GM23338 (cell line): ENCODE data around the gene NFIB. TPM values are rescaled to one million over a fixed set of nuclear protein-coding genes. Genes with fewer than 3 reads are reported as not detected.

Experiments used
- ATAC-seq: fragments of 200-7000 bp; cut with Tn5 transposase; 3 replicates; pipeline ENCODE4 v1.9.1; 2020
- DNase-seq: peaks from one replicate; pipeline ENCODE4 v3.0.0-alpha.2; 2015; ENCODE audit warnings: low spot score
- H2AFZ ChIP-seq: fragments of 200-600 bp; sonication (generic); 2 replicates; pipeline ENCODE4 v1.8.0; 2016; ENCODE audit warnings: antibody characterized with exemption, mild to moderate bottlenecking, moderate library complexity
- H3F3A ChIP-seq: fragments of 200-600 bp; sonication (generic); replicated peaks from 2 replicates; pipeline ENCODE4 v1.8.0; 2017; ENCODE audit warnings: antibody characterized with exemption, mixed run types, low read depth
- H3K27ac ChIP-seq: fragments of 200-600 bp; sonication (generic); 2 replicates; pipeline ENCODE4 v1.6.1; 2016; ENCODE audit warnings: low read depth
- H3K27me3 ChIP-seq: fragments of 200-600 bp; sonication (generic); 2 replicates; pipeline ENCODE4 v1.8.0; 2016; ENCODE audit warnings: mild to moderate bottlenecking, mixed run types, moderate library complexity; ENCODE audit not compliant: insufficient read depth
- H3K36me3 ChIP-seq: fragments of 200-600 bp; sonication (generic); 2 replicates; pipeline ENCODE4 v1.8.0; 2016; ENCODE audit warnings: mild to moderate bottlenecking; ENCODE audit not compliant: insufficient read depth
- H3K4me1 ChIP-seq: fragments of 200-600 bp; sonication (generic); 2 replicates; pipeline ENCODE4 v1.8.0; 2016; ENCODE audit warnings: mild to moderate bottlenecking, moderate library complexity; ENCODE audit not compliant: insufficient read depth
- H3K4me2 ChIP-seq: fragments of 200-600 bp; sonication (generic); 2 replicates; pipeline ENCODE4 v1.7.1; 2017; ENCODE audit warnings: mixed run types
- H3K4me3 ChIP-seq: fragments of 200-600 bp; sonication (generic); 2 replicates; pipeline ENCODE4 v1.6.1; 2016; ENCODE audit warnings: mixed run types
- H3K79me2 ChIP-seq: fragments of 200-600 bp; sonication (generic); replicated peaks from 2 replicates; pipeline ENCODE4 v1.8.0; 2017; ENCODE audit warnings: mild to moderate bottlenecking; ENCODE audit not compliant: insufficient read depth
- H3K9me2 ChIP-seq: fragments of 200-600 bp; sonication (generic); 2 replicates; pipeline ENCODE4 v1.8.0; 2017; ENCODE audit not compliant: insufficient read depth
- H4K20me1 ChIP-seq: fragments of 200-600 bp; sonication (generic); replicated peaks from 2 replicates; pipeline ENCODE4 v1.8.0; 2017; ENCODE audit warnings: mild to moderate bottlenecking; ENCODE audit not compliant: insufficient read depth
- H3K27ac Mint-ChIP-seq: 2 replicates; pipeline ENCODE4 v1.8.0; 2020; ENCODE audit warnings: inconsistent platforms, mild to moderate bottlenecking, moderate library complexity, mixed read lengths
- H3K27me3 Mint-ChIP-seq: 3 replicates; pipeline ENCODE4 v1.8.0; 2022; ENCODE audit warnings: low read depth, mild to moderate bottlenecking, moderate library complexity, mixed read lengths, inconsistent platforms; ENCODE audit not compliant: insufficient read depth, poor library complexity
- H3K36me3 Mint-ChIP-seq: 3 replicates; pipeline ENCODE4 v1.8.0; 2021; ENCODE audit warnings: low read depth, mild to moderate bottlenecking, inconsistent platforms, moderate library complexity, mixed read lengths
- H3K4me1 Mint-ChIP-seq: 3 replicates; pipeline ENCODE4 v1.8.0; 2020; ENCODE audit warnings: mild to moderate bottlenecking, inconsistent platforms, mixed read lengths
- H3K4me3 Mint-ChIP-seq: 3 replicates; pipeline ENCODE4 v1.8.0; 2021; ENCODE audit warnings: moderate library complexity, mild to moderate bottlenecking, inconsistent platforms, mixed read lengths
- H3K9me3 Mint-ChIP-seq: 3 replicates; pipeline ENCODE4 v1.8.0; 2020; ENCODE audit warnings: moderate library complexity, mild to moderate bottlenecking, inconsistent platforms, mixed read lengths
- polyA plus RNA-seq: library from polyadenylated mRNA; unstranded; fragments of >200 nt; fragmentation: Nextera tagmentation; extraction: Ambion mirVana; gene quantifications from 2 replicates; pipeline ENCODE4 v1.2.1, GENCODE V29; 2016
- total RNA-seq: library from RNA; depleted of rRNA; stranded (reverse); fragments of >200 nt; shearing (Covaris generic); gene quantifications from 2 replicates; pipeline ENCODE4 v1.2.3, GENCODE V29; 2014
- TF ChIP-seq, protein P1 (sequence below), 2 experiments: fragments of 200-600 bp in 1 of 2; sonication (generic) in 1 of 2; conservative IDR thresholded peaks; 2 replicates each; pipeline versions ENCODE4 v1.5.1 to v1.6.1; 2016 to 2017; ENCODE audit warnings: antibody characterized with exemption in 2 of 2, low read depth in 2 of 2, mild to moderate bottlenecking in 2 of 2, moderate library complexity in 1 of 2
- TF ChIP-seq, protein P2 (sequence below): fragments of 250-450 bp; sonication (Bioruptor Pico); IDR thresholded peaks from 2 replicates; pipeline ENCODE4 v1.5.0; 2020; ENCODE audit warnings: mild to moderate bottlenecking, moderate library complexity

NFIB gene
- total and polyA plus RNA-seq, 2 experiments from 2014 or later, result 3.9 to 4.7 TPM

GRCh38 chr9:14198047-14198840 lies 115.7 kb downstream of the NFIB start:
- Histone ChIP-seq H3K79me2 (no peaks in the 10 kb centered on the region), H3K27ac (no peak overlapping the region), H3K4me1 (peaks cover 9% of the 10 kb centered on the region; the same call in 1 of the 2 replicates), H3K9me2 (no peaks in the 10 kb centered on the region), H3K4me2 (no peak overlapping the region), H2AFZ (no peak overlapping the region), H3K27me3 (no peaks in the 10 kb centered on the region), H3K4me3 (no peak overlapping the region), H3K36me3 (no peaks in the 10 kb centered on the region), H4K20me1 (no peaks in the 10 kb centered on the region), H3F3A (no peaks in the 10 kb centered on the region)
- peaks cover 10% of the 10 kb centered on the region; the same call in 2 of the 3 replicates for H3K4me1 Mint-ChIP-seq
- H3K27ac Mint-ChIP-seq, result no peak overlapping the region
- no peak for DNase-seq
- no peaks in the 10 kb centered on the region for H3K36me3 Mint-ChIP-seq
- ATAC-seq, result no peak
- H3K9me3 Mint-ChIP-seq, result no peaks in the 10 kb centered on the region
- no peak overlapping the region for H3K4me3 Mint-ChIP-seq
- H3K27me3 Mint-ChIP-seq, result no peaks in the 10 kb centered on the region
- TF ChIP-seq, protein P1, sequence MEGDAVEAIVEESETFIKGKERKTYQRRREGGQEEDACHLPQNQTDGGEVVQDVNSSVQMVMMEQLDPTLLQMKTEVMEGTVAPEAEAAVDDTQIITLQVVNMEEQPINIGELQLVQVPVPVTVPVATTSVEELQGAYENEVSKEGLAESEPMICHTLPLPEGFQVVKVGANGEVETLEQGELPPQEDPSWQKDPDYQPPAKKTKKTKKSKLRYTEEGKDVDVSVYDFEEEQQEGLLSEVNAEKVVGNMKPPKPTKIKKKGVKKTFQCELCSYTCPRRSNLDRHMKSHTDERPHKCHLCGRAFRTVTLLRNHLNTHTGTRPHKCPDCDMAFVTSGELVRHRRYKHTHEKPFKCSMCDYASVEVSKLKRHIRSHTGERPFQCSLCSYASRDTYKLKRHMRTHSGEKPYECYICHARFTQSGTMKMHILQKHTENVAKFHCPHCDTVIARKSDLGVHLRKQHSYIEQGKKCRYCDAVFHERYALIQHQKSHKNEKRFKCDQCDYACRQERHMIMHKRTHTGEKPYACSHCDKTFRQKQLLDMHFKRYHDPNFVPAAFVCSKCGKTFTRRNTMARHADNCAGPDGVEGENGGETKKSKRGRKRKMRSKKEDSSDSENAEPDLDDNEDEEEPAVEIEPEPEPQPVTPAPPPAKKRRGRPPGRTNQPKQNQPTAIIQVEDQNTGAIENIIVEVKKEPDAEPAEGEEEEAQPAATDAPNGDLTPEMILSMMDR (conservative IDR thresholded peaks at IDR 0.05; ENCODE audit: low read depth in 2 of 2), result no peak
- TF ChIP-seq, protein P2, sequence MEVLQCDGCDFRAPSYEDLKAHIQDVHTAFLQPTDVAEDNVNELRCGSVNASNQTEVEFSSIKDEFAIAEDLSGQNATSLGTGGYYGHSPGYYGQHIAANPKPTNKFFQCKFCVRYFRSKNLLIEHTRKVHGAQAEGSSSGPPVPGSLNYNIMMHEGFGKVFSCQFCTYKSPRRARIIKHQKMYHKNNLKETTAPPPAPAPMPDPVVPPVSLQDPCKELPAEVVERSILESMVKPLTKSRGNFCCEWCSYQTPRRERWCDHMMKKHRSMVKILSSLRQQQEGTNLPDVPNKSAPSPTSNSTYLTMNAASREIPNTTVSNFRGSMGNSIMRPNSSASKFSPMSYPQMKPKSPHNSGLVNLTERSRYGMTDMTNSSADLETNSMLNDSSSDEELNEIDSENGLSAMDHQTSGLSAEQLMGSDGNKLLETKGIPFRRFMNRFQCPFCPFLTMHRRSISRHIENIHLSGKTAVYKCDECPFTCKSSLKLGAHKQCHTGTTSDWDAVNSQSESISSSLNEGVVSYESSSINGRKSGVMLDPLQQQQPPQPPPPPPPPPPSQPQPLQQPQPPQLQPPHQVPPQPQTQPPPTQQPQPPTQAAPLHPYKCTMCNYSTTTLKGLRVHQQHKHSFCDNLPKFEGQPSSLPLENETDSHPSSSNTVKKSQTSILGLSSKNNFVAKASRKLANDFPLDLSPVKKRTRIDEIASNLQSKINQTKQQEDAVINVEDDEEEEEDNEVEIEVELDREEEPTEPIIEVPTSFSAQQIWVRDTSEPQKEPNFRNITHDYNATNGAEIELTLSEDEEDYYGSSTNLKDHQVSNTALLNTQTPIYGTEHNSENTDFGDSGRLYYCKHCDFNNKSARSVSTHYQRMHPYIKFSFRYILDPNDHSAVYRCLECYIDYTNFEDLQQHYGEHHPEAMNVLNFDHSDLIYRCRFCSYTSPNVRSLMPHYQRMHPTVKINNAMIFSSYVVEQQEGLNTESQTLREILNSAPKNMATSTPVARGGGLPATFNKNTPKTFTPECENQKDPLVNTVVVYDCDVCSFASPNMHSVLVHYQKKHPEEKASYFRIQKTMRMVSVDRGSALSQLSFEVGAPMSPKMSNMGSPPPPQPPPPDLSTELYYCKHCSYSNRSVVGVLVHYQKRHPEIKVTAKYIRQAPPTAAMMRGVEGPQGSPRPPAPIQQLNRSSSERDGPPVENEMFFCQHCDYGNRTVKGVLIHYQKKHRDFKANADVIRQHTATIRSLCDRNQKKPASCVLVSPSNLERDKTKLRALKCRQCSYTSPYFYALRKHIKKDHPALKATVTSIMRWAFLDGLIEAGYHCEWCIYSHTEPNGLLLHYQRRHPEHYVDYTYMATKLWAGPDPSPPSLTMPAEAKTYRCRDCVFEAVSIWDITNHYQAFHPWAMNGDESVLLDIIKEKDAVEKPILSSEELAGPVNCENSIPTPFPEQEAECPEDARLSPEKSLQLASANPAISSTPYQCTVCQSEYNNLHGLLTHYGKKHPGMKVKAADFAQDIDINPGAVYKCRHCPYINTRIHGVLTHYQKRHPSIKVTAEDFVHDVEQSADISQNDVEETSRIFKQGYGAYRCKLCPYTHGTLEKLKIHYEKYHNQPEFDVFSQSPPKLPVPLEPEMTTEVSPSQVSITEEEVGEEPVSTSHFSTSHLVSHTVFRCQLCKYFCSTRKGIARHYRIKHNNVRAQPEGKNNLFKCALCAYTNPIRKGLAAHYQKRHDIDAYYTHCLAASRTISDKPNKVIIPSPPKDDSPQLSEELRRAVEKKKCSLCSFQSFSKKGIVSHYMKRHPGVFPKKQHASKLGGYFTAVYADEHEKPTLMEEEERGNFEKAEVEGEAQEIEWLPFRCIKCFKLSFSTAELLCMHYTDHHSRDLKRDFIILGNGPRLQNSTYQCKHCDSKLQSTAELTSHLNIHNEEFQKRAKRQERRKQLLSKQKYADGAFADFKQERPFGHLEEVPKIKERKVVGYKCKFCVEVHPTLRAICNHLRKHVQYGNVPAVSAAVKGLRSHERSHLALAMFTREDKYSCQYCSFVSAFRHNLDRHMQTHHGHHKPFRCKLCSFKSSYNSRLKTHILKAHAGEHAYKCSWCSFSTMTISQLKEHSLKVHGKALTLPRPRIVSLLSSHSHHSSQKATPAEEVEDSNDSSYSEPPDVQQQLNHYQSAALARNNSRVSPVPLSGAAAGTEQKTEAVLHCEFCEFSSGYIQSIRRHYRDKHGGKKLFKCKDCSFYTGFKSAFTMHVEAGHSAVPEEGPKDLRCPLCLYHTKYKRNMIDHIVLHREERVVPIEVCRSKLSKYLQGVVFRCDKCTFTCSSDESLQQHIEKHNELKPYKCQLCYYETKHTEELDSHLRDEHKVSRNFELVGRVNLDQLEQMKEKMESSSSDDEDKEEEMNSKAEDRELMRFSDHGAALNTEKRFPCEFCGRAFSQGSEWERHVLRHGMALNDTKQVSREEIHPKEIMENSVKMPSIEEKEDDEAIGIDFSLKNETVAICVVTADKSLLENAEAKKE, result no peak
